Activated CD4-positive, alpha-beta T cell treated with anti-CD3 and anti-CD28 coated beads, Interleukin-2, amount 50 U/mL, for 4 hours (primary cell): ENCODE data around the gene AKR7A3.
"Not testable (repeated sequence)": the region's sequence is repeated elsewhere in the genome, so short reads cannot be mapped to it uniquely, and the experiment has no call there.

Source experiments
- DNase-seq, 2 experiments: peaks; one replicate each; pipeline ENCODE4 v3.0.0-alpha.2; 2020

AKR7A3 gene

DNA sequence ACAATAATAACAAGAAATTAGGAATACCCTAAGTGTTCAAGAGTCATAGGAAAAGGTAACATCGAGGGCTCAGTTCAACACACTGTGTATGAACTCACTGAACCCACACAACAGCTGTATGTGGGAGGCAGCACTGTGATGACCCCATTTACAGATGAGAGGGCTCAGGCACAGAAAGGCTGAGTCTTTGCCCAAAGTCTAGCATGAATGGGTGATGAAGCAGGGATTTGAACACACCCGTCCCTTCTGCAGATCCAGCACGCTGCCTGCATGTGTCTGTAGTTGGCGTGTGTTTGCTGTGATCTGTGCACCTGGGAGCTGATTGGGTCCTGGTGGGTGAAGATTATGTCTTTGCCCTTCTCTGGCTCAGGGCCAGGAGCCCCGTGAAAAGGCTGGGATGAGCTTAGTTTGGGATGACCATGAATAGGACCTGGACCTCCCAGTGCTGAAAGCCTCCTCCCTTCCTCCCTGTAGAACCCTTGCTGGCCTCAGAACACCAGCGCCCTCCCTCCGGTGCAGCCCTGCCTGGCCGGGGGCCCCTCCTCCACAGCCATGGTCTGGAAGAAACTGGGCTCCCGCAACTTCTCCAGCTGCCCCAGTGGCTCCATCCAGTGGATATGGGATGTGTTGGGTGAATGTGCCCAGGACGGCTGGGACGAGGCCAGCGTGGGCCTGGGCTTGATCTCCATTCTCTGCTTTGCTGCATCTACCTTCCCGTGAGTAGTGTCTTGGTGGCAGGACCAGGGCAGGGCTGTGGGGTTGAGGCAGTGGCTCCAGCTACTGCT lies 28.7 kb upstream of the AKR7A3 start:
- no peak for DNase-seq

DNA sequence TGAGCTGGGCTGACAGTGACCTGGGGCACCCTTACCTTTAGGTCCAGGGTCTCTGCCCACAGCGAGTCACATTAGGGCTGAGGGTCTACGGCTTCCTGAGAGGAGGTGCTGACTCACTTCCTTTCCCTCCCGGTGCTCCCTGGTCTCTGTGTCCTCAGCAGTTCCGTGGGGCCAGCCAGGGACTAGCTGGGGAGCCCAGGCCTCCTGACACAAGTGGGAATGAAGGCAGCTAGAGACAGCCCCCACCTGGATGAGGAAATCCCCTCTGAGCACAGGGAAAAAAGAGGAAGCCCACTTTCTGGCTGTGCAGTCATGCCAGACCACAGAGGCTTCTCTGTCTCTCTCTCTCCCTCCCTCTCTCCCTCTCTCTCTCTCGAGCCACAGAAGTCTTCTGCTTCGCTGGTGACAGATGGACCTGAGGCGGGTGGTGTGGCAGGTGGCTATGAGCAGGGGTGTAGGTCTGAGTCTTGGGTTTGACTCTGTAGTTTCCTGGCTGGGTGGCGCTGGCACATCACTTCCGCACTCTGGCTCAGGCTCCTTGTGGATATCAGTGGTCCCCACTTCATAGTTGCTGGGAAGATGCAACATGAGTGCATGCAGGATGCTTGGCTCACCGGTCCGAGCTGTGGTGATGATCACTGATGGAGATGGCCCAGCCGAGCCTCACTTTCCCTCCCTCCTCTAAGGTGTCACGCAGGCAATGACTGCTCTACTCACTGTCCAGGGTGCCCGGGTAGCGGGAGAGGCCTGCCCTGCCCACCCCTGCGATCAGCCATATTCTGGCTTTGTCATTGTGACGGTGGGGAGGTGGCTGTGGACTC lies 27.0 kb upstream of the AKR7A3 start:
- no peak for DNase-seq

DNA sequence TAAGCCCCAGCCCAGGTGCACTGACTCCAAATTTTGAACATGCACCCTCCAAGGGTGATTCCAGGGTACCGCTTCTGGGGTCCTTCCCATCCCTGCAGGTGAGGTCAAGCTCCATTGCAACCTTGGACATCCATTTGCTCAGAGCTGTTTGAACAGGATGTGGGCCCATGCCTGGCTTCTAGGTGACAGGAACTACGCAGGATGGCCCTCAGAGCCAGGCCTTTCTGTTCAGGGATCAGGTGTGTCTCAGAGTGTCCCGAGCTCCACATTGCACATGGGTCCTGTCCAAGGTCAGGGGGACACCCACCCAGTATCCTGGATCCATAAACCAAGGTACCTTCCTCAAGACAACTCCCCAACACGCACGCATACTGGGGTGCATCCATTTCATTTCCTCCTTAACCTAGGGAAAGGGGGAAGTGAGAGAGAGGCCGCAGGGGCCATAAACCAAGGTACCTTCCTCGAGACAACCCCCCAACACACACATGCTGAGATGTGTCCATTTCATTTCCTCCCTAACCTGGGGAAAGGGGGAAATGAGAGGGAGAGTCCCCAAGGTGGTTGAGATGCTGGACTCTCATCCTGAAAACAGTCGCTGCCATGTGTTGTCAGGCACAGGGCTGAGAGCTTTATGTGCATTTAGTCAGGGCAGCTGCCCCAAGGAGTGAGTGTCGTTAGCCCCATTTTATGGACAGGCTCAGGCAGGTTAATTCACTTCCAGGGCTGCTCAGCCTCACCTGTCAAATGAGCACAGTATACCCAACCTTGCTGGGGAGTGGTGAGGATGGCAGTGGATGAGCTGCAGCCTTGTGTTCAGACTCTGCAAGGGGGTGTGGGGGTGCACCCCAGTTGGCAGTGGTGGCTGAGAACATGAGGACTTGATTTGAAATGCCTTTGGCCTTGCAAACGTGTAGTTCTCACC lies 25.7 kb upstream of the AKR7A3 start:
- DNase-seq, result no peak

DNA sequence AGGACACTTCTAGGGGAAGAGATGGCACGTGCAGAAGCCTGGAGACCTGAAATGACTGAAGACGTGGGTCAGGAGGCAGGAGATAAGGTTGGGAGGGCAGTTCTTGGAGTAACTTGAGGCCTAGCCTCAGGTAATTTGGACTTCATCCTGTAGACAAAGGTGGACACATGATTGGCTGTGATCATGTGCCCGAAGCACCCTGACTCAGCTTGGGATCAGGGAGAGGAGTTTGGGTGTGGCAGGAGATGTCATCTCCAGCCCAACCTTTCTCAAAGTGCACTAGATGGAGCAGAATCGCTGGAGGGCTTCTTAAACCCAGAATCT lies 25.0 kb upstream of the AKR7A3 start:
- DNase-seq, result no peak

DNA sequence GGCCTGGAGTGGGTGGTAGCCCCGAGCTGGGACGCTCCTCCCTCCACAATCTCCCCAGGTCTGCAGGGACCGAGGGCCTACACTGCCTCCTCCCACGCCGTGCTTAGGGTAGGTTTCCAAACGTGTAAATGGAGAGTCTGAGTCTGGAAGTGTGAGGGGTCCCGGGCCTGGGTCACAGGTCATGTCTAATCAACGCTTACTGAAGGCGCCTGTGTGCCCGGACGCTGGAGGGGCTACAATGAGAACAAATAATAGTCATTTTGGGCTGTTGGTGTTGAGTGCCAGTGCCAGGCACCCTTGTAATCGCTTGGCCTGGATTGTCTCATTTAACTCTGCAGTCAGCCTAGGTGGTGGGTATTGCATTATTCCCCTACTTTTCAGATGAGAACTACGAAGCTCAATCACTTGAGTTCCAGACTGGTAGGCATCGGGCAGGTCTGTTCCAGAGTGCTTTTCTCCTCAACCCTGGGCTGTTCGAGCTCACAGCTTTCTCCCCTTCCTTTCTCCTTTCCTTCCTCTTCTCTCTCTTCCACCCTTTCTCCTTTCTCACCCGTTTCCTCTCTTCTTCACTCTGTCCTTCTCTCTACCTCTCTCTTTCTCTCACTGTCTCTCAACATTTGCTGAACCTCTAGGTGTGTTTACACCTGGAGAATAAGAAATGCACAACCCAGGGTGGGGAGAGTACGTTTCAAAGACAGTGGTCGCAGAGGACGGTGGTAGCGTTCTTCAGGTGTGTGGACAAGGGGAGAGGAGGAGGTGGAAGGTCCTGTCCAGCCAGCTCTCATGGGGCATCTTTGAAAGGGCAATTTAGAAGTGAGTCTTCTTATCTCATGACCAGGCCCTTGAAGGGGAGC lies 24.4 kb upstream of the AKR7A3 start:
- peak in 1 of 2 experiments; percentile 19 for DNase-seq

DNA sequence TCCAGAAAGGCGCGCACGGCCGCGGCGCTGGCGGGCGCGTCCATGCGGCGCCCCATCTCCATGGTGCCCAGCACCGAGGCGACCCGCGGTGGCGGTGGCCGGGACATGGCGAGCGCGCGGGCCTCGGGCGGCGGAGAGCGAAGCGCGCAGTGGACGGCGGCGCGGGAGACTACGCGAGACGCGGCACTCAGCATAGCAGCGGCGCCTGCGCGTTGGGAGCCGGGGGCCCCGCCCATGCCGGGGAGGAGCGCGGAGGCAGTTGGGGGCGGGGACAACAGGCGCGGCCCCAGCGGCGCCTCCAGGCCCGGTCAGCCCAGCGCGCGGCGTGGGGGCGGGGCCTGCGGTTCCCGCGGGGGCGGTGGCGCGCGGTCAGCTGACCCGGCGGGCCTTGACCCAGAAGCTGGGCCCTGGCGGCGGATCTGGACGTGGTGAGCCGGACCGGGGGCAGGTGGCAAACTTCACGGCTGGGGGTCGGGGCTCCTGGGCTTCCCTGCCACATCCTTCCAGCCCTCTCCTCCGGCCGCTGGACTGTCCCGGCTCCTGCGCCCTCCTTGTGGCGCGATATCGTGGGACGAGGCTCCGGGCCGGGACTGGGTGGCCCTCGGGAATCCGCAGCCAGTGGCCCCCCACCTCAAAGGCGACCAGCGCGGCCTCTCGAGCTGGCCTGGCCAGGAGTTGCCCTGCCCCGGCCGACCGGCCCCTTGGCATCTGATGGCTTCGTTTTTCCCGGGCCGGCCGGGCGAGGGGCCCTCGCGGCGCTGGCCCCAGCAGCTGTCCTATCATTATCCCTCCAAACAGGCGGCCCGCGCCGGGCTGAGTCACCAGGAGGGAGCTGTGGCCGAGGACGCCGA lies 23.6 kb upstream of the AKR7A3 start, which contains the start of the genes AKR7A2 and SLC66A1:
Gene AKR7A2, minus strand, starts transcription at position 214 of the 851 bp plus-strand sequence. Its CDS starts 20 bp downstream, at position 194.
Gene SLC66A1, plus strand, starts transcription at position 396 of the 851 bp plus-strand sequence. CDS start 5,352 bp downstream, outside the sequence.
- DNase-seq, result peak; percentile 79 to 81

DNA sequence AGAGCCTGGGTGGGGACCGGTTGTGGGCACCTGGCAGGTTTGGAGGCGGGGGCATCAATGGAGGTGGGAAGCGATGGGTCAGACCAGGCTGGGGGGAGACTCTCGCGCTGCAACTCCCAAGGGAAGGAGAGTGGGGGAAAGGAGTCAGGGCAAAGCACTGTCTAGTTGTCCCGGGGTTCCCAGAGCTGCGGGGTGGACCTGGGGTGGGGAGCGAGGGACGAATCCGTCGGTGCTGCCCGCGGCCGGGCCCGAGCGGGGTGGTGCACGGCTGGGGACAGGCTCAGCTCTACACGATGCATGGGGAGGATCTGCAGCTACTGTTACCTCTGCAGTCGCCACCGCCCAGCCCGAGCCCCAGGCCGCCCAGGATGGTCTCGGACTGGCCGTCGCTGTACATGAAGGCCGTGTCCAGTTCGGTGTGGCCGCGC lies 22.9 kb upstream of the AKR7A3 start:
- DNase-seq, result no peak

DNA sequence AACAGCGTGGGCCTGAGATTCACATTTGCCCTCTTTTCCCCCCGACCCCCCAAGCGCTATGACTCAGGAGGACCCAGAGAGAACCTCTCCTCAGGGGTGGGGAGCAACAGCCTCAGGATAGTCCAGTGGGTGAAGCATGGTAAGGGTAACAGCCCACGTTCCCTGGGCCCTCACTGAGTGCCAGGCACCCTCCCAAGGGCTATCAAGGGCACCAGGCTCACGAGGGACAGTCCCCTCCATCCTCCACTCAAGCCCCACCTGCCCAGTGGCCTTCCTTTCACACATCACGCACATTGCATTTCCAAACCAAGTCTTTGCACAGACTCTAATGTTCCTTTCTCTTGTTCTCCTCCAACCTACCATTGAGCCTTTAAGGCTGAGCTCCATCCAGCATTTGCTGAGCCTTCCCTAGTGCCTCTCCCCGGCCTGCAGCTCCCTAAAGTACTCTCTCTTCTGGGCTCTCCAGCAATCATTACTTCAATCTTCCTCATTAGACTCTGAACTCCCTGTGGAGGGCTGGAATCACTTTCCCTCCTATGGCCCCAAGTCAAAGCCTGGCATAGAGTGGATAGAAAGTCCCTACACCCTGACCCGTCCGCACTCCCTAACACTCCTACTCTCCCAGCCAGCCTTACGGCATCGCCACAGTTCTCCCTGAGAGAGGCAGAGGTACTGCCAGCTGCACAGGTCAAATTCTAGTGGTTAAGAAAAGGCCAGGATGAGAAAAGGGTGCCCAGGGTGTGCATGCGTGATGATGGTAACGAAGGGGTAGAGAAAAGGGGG lies 22.3 kb upstream of the AKR7A3 start:
- no peak for DNase-seq

DNA sequence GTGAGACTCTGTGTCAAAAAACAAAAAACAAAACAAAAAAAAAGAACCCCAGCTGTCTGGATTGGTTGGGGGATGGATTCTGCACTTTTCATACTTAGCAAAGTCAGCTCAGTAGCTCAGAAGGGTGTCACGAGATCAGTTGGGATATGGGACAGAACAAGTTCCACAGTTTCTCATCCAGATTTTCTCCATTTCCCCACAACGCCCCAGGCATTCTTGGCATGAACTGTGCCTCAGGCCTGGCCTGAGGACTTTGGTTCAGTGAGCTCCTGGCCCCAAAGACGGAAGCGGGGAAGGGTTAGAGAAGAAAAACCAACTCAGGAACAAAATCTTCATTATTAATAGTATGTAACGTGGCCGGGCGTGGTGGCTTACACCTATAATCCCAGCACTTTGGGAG lies 21.5 kb upstream of the AKR7A3 start:
- no peak for DNase-seq

DNA sequence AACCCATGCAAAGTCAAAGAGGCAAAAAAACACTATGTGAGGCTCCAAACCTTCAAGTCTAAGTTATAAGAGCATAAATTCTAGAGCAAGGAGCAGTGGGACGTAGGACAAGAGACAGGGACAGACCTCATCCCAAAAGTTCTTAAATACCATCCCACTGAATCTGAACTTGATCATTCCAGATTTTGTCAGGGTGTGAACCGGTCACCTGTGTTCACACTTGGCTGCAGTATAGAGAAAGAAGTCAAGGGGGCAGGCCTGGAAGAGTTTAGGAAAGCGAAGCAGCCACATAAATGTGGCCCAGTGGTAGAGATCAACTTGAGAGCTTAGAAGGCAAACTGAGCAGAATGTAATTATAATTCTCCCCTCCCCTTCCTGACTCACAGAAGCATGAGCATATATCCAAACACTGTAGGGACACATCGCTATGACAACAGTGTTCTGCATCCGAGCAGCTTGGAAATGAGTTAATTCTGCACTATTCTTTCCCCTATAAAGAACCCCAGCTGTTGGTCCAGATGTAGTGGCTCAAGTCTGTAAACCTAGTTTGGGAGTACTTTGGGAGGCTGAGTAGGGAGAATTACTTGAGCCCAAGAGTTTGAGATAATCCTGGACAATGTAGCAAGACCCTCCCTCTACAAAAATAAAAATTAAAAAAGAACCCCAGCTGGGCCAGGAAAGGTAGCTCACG lies 20.7 kb upstream of the AKR7A3 start:
- DNase-seq, result no peak

DNA sequence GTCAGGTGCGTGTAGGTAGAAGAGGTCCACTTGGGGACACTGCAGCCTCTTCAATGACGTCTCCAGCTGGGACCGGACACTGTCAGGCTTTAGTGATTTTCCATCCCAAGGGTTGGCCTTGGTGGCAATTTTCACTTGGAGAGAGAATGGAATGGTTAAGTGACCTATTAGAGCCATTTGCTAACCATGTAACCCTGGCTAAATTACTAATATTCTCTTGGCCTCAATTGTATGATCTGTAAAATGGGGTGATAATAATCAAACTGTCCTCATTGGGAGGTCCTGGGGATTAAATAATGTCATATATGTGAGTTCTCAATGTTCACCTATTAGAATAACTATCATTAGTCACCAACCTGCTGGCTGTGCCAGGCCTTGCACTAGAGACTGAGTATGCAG lies 19.9 kb upstream of the AKR7A3 start:
- DNase-seq, result no peak

DNA sequence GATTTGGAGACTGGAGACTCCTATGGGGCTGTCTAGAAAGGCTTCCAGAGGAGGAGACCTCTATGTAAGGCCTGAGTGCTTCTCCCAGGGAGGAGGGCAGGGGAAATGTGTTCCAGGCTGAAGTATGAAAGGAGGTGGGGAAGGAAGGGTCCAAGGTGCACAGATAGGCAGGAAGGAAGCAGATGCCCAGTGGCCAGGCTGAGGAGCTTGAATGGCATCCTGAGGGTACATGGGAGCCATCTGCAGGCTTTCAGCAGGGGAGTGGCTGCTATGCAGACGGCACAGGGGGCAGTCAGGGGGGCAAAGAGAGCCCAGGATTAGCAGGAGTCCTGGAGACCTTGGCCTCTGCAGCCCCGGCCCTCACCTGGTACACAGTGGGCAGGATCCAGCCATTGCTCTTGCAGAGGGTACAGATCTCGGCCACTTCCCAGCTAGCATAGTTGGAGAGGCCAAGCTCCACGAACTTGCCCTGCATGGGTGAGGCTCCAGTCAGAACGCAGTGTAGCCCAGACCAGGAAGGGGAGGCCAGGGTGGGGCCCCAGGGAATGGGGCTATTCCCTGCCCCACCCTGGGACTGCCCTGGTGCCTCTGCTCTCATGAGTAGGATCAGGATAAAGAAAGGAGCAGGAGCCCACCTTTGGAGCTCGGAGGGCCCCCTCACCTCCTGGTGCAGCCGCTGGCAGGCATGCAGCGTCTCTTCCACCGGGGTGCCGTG lies 19.4 kb upstream of the AKR7A3 start:
- no peak for DNase-seq

DNA sequence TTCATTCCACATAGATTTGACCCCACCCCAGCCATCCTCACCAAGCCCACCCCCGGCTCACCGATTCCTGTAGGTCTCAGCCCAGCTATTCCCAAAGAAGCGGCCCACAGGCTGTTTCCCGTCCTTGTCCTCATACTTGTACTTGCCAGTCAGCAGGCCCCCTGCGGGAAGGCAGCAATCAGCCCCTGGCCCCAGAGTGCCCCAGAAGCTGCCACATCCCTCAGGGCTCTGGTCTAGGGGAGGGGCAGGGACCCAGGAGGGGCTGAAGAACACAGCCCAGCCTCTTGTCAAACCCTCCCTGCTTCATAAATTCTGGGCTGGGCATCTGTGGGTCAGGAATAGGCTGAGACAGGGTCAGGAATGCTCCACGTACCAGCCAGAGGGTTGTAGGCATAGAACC lies 18.4 kb upstream of the AKR7A3 start:
- no peak for DNase-seq

DNA sequence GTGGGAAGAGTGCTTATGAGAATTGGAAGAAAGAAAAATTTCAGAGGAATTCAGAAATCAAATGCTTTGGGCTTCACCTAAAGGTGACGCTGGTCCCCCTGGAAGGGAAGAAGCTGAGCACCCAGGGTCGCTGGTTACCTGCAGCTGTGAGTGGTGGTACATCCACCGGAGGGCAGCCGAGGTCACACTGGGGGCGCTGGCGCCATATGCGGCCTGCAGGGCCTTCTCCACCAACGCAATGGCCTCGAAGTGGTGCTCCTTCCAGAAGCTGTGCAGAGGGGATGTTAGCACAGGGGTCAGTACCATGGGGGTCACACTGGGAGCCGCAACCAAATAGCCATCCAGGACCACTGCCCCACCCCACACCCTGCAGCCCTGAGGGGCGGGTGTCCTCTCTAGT lies 17.3 kb upstream of the AKR7A3 start:
- no peak for DNase-seq

DNA sequence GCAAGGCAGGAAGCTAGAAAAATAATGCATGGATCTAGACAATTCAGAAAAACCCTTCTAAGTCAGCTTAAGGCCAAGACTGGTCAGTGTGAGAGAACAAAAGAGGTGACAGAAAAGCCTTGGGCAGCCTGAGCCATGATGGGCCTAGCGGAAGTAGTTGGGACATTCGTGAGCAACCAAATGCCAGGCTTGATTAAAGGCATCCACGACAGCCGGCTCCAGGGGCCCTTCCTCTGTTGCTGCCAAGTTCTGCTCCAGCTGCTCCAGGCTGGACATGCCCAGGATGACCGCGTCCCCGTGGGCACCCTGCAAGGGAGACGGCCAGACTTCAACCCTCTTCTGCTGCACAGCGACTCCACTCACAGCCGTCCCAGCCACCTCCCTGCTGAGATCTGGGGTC lies 15.5 kb upstream of the AKR7A3 start:
- DNase-seq, result not testable (repeated sequence)

DNA sequence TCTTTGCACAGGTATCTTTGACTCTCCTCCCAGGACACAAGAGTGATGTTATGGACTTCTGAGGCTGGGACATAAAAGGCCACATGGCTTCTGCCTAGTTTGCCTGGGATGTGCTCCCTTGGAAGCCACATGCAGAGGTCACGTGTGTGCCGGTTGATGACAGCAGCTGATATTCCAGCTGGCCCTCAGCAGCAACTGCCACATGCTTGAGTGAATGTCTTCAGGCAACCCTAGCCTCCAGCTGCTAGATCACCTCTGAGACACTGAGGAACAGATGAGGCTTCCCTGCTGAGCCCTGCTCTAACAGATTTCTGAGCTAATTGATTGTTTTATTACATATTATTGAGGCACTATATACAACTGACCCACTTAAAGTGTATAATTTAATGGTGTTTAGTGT lies 11.6 kb upstream of the AKR7A3 start:
- DNase-seq, result no peak

DNA sequence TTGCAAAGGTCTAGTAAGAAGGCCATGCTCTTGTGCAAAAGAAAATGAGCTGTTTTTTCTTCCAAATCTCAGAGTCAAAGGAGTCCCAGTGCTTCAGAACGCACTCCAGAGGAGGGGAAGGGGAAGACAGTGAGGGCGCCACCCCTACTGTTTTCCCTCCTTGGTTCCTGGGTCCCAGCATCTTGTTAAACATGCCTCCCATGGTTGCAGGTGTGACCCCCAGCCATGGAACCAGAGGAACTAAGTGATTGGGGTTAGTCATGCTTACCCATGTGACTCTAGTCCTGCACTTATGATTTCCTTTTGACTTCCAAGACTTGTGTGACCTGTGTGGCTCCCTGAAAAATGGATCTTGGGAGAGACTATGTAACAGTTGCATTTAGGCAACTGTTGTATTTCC lies 6.1 kb upstream of the AKR7A3 start:
- no peak for DNase-seq

DNA sequence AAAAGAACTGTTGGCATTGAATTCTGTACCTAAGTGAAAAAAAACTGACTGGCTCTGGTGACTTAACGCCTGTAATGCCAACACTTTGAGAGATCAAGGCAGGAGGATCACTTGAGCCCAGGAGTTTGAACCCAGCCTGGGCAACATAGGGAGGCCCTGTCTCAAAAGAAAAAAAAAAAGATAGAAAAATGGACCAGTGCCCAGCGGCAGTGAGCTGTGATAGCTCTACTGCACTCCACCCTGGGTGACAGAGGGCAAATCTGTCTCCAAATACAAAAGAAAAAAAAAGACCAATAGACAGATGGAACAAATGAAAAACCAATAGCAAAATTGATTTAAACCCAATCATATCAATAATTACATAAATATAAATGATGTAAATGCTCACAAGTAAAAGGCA lies 674 bp upstream of the AKR7A3 start:
- no peak for DNase-seq
